ELR (cell line): ENCODE measurements around the gene GLI1.

Experiments used
- DNase-seq: peaks from one replicate; pipeline ENCODE4 v3.0.0-alpha.2; 2015; ENCODE audit warnings: low read depth

GLI1 gene

GRCh38 chr12:57461276-57461916 is 1.8 kb downstream of the GLI1 start:
- peak; percentile 72 for DNase-seq

GRCh38 chr12:57461917-57462250 is 2.3 kb downstream of the GLI1 start:
- no peak for DNase-seq

GRCh38 chr12:57462251-57462911 is 2.8 kb downstream of the GLI1 start:
- peak; percentile 90 for DNase-seq

- DNase-seq = no peak
Measured at GRCh38 chr12:57462912-57463253, 3.3 kb downstream of the GLI1 start.

DNA sequence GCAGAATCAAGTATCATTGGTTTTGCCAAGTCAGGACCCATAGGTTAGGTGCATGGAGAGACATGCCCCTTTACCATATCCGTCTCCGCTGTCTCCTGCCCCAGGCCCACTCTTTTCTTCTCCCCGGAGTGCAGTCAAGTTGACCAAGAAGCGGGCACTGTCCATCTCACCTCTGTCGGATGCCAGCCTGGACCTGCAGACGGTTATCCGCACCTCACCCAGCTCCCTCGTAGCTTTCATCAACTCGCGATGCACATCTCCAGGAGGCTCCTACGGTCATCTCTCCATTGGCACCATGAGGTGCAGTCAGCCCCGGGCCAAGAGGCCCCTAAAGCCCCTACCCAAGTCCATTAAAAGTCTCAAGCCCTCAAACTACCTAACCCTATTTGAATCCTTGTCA is 5.0 kb downstream of the GLI1 start:
- DNase-seq = no peak

- DNase-seq = no peak
Measured at GRCh38 chr12:57465030-57465746, 5.6 kb downstream of the GLI1 start.

GRCh38 chr12:57465747-57466505 is 6.3 kb downstream of the GLI1 start:
- no peak for DNase-seq

GRCh38 chr12:57467212-57467874 is 7.8 kb downstream of the GLI1 start:
- no peak for DNase-seq

DNA sequence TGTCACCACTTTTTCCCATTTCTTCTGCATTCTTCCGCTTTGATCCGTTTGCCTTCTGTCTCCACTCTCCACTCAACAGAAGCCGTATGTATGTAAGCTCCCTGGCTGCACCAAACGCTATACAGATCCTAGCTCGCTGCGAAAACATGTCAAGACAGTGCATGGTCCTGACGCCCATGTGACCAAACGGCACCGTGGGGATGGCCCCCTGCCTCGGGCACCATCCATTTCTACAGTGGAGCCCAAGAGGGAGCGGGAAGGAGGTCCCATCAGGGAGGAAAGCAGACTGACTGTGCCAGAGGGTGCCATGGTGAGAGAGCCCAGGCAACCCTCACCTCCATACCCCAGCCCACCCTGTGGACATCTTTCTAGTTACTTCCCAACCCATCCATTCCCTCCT is 8.3 kb downstream of the GLI1 start:
- DNase-seq = no peak

GRCh38 chr12:57469296-57470164 is 9.9 kb downstream of the GLI1 start:
- no peak for DNase-seq

DNA sequence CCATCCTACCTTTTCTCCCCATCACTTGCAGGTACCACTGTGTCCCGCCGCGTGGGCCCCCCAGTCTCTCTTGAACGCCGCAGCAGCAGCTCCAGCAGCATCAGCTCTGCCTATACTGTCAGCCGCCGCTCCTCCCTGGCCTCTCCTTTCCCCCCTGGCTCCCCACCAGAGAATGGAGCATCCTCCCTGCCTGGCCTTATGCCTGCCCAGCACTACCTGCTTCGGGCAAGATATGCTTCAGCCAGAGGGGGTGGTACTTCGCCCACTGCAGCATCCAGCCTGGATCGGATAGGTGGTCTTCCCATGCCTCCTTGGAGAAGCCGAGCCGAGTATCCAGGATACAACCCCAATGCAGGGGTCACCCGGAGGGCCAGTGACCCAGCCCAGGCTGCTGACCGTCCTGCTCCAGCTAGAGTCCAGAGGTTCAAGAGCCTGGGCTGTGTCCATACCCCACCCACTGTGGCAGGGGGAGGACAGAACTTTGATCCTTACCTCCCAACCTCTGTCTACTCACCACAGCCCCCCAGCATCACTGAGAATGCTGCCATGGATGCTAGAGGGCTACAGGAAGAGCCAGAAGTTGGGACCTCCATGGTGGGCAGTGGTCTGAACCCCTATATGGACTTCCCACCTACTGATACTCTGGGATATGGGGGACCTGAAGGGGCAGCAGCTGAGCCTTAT is 10.8 kb downstream of the GLI1 start:
- DNase-seq = no peak

DNA sequence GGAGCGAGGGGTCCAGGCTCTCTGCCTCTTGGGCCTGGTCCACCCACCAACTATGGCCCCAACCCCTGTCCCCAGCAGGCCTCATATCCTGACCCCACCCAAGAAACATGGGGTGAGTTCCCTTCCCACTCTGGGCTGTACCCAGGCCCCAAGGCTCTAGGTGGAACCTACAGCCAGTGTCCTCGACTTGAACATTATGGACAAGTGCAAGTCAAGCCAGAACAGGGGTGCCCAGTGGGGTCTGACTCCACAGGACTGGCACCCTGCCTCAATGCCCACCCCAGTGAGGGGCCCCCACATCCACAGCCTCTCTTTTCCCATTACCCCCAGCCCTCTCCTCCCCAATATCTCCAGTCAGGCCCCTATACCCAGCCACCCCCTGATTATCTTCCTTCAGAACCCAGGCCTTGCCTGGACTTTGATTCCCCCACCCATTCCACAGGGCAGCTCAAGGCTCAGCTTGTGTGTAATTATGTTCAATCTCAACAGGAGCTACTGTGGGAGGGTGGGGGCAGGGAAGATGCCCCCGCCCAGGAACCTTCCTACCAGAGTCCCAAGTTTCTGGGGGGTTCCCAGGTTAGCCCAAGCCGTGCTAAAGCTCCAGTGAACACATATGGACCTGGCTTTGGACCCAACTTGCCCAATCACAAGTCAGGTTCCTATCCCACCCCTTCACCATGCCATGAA is 11.5 kb downstream of the GLI1 start:
- DNase-seq = no peak

DNA sequence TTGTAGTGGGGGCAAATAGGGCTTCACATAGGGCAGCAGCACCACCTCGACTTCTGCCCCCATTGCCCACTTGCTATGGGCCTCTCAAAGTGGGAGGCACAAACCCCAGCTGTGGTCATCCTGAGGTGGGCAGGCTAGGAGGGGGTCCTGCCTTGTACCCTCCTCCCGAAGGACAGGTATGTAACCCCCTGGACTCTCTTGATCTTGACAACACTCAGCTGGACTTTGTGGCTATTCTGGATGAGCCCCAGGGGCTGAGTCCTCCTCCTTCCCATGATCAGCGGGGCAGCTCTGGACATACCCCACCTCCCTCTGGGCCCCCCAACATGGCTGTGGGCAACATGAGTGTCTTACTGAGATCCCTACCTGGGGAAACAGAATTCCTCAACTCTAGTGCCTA is 12.1 kb downstream of the GLI1 start:
- DNase-seq = no peak

DNA sequence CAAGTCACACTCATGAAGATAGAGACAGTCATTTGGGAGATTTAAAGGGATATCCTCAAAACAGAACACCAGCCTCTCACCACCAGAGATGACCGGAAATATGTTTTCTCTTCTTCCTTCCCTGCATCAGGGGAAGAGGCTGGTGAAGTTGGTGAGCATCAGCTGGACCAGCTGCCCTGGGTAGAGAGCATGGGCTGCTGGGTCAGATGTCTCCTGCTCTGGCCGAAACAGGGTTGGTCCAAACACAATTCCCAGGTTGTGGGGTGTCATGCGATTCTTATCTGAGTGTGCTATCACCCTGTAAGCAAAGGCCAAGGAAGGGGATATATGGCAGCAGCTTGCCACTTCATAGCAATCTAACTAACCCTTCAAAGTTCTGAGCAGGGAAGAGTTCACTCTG is 12.8 kb downstream of the GLI1 start:
- DNase-seq = no peak

GRCh38 chr12:57473392-57473791 is 13.8 kb downstream of the GLI1 start:
- no peak for DNase-seq

DNA sequence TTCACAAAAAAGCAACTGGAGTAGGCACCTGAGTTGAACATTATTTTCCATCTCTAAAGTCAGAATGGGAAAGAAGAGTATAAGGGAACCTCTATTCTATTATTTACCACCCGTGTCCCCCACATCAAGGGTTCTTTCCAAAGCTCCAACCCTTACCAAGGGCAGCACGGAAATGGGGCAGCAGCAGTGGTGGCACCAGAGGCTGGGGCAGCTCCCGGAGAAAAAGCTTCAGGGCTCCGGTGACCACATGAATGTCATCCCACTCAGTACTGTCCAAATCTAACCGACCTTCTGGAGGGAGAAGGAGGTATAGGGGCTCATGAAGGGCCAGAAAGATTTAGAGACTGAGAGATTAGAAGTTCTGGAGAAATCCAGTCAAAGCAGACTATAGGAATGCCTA is 14.3 kb downstream of the GLI1 start:
- DNase-seq = no peak

- no peak for DNase-seq
Measured at GRCh38 chr12:57474430-57474829, 14.8 kb downstream of the GLI1 start.

DNA sequence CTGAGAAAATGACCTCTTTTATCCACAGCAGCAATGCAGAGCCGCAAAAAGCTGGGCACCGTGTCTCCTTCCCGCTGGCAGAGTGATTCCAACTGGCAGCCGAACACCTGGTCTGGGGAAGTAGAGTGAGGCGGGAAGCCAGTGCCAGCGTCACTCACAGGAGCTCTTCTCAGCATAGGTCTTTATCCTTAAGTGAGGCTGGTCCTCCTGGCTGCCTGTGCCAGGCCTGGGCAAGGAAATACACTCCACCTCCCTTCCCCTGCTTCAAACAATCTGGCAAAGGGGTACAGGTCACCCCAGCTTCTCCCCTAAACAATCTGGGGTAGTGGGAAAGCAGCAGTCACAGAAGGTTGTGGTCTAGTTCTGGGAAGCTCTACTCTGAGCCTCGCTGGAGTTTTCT is 15.3 kb downstream of the GLI1 start:
- DNase-seq = no peak

DNA sequence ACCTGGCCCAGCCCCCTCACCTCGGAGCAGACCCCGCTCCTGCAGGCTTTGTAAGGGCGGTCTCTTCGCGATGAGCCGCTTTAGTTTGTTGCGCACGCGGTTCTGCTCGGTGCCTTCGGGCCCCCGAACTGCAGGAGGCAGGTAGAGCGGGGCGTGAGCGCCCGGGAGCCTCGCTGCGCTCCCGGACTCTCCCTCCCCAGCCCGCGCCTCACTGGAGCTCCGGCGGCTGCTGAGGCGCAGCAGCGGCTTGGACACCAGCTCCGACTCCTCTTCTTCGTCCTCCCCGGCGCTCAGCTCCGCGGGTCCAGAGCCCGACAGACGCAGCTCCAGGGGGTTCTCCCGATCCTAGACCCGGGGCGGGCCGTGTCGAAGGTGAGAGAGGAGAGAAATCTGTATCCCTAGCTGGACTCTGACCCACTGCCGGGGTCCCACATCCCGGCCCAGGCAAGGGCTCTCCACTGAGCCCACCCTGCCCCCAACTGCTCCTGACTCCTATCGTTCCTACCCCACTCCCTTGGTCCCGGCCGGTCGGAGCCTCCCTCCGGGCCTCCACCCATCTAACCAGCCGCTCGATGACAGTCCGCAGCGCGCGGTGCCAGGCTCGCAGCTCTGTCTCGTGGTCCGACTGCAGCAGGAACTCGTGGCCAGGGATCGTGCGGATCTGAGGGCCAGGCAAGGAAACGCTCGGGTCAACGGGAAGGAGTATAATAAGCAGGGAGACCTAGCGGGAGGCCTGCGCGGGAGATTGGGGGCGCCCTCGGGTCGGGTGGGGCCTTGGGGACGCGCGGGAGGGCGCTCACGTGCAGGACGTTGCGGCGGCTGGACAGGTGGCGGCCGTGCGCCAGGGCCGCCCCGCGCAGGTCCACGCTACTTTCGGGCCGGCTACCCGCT is 15.9 kb downstream of the GLI1 start:
- peak; percentile 40 for DNase-seq
